Stimulated activated CD4-positive, alpha-beta T cell treated with anti-CD3 and anti-CD28 coated beads, Interleukin-2, amount 100 ng/mL, for 24 hours (primary cell): Measurements from ENCODE around the gene GNG5.
"Not testable (repeated sequence)": the region's sequence is repeated elsewhere in the genome, so short reads cannot be mapped to it uniquely, and the experiment has no call there.

ENCODE experiments used
- DNase-seq, 2 donors: peaks; one replicate each; pipeline ENCODE4 v3.0.0-alpha.2; 2020

Gene GNG5

DNA sequence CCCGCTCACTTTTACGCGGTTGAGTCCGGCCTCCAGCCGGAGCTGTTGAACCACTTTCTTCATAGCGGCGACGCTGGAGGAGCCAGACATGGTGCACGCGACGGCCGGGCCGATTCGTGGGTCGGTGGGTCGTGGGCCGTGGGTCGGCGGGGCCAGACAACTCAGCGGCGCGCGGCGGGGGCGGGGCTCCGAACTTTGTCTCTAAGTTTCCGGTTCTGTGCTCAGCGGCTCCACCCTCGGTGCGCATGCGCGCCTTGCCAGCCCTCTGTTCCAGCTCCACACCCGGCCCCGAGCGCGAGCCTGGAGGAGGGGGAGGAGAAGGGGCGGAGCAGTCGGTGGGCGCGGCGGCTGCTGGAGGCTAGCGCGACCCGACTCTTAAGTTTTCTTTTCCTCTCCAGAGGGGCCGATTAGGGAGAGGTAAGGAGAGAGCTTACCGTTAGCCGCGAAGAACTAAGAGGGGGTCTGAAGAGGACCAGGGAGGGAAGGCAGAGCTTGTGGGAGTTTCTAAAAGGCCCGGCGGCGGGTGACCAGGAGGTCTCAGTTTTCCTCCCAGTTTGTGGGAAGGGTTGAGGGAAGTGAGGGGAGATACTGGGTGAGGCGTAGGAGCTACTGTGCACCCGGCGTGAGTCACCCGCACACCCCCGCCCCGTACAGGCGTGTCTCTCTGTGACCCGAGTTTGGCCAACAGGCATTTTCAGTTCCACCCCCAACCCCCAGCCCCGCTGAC is at the start of gene GNG5, which contains the start of gene SPATA1:
TSS of gene GNG5 (minus strand) at position 580 of the 727 bp plus-strand sequence. CDS start at position 90, 490 bp downstream.
TSS of gene SPATA1 (plus strand) at position 385 of the 727 bp plus-strand sequence. CDS start 9,974 bp downstream, outside the sequence.
- DNase-seq: peak; percentile 98 to 99

DNA sequence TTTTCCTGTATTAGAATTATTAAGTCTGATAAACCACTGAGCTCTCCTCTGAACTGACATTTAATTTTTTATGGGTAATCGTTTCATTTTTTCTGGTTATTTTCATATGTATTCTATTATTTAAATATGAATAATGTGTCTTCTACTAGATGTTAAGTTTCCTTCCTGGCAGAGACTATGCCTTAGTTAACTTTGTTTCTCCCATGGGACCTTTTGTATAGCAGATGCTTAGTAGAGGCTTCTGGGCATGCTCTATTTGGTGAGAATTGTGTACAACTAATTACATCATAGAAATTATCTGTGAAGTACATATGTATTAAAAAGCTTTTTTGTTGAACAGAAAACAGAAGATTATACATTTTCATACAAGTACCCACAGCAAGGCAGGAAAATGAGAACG is 44.4 kb upstream of the GNG5 start:
- DNase-seq: no peak

DNA sequence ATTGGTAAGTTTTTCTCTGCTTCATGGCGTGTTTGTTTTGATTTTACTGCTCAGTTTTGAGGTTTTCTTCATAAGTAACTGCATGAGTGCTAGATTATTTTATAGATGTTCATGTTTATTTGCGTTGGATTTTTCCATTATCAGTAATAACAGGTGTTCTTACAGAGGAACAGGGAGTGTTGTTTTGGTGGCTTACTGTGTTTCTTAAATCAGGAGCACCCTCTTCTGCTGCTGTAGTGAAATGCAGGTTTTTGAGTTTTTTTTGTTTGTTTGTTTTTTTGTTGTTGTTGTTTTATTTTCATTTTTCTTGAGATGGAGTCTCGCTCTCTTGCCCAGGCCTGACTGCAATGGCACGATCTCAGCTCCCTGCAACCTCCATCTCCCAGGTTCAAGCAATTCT is 35.3 kb upstream of the GNG5 start:
- DNase-seq: no peak

DNA sequence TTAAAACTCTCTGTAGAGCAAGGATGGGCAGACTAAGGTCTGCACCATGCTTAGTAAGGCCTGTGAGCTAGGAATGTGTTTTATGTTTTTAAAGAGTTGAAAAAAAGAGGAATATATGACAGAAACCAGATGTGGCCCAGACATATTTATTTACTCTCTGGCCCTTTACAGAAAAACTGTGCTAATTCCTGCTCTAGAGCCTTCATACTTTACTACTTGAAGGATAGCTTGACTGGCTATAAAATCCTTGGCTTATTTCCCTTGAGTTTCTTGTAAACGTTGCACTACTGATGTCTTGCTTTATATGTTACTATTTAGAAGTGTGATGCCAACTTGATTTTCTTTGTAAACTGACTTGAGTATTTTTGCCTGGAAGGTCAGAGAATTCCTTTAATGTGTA is 34.4 kb upstream of the GNG5 start:
- DNase-seq: no peak

DNA sequence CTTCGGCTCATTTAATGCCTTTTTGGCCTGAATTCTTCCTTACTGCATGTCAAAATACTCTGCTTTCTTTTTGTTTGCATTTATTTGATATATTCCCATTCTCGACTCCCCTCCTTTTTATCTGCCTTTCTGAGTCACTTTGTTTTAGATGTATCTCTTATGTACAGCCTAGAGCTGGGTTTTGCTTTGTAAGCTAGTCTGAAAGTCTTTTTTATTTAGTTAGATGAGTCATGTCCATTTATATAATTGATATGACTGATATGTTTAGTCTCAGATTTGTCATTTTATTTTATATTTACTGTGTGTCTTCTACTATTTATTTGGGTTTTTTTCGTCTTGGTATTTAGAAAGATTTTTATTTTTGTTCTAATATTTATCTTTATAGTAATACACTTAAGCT is 33.6 kb upstream of the GNG5 start:
- DNase-seq: no peak

DNA sequence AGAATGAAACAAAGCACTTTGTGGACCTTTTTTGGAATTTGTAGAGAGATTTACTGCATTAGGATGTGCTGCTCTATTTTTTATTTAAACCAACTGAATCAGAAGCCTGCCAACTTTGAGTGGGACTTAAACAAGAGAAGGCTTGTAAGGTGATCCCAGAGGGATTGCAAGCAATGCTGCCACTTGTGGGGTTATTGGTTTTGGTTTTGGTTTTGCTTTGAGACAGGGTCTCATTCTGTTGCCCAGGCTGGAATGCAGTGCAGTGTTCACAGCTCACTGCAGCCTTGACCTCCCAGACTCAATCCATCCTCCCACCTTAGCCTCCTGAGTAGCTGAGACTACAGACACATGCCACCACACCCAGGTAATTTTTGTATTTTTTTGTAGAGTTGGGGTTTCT is 32.2 kb upstream of the GNG5 start:
- DNase-seq: no peak

- no peak for DNase-seq
Measured at GRCh38 chr1:84525779-84526178, 19.4 kb upstream of the GNG5 start.

GRCh38 chr1:84524590-84524989 is 18.2 kb upstream of the GNG5 start:
- DNase-seq: no peak

GRCh38 chr1:84510668-84511067 is 4.3 kb upstream of the GNG5 start:
- no peak for DNase-seq

GRCh38 chr1:84510165-84510564 is 3.8 kb upstream of the GNG5 start:
- DNase-seq: no peak

DNA sequence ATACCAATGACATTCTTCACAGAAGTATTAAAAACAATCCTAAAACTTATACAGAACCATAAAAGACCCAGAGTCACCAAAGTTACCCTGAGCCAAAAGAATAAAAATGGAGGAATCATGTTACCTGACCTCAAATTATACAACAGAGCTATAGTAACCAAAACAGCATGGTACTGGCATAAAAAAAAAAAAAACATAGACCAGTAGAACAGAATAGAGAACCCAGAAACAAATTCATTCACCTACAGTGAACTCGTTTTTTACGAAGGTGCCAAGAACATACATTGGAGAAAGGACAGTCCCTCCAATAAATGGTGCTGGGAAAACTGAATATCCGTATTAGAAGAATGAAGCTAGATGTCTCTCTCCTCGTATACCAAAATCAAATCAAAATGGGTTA is 2.6 kb upstream of the GNG5 start:
- DNase-seq: no peak

DNA sequence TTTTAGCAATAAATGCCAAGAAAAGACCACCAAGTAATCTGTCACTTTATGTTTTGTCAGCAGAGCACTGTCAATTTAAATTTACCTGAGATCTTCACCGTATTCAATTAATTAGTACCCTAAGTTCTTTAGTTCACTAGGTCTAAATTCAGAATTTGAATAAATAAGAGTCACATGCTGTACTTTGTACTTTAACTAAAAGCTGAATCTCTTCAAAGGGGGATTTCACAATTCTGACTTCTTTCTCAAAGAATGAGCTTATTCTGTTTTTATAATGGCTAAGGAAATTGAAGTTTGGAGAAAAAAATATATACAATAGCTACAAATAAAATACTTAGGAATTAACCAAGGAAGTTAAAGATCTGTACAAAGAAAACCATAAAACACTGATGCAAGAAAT is 2.1 kb upstream of the GNG5 start:
- DNase-seq: no peak

DNA sequence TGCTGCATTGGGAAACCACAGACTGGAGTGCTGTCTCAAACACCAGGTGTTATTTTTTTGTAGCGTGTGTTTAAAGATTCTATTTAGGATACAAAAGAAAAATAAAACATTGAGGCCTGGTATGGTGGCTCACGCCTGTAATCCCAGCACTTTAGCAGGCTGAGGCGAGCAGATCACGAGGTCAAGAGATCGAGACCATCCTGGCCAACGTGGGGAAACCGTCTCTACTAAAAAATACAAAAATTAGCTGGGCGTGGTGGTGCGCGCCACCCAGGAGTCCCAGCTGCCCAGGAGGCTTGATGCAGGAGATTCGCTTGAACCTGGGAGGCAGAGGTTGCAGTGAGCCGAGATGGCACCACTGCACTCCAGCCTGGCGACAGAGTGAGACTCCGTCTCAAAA is 1.5 kb upstream of the GNG5 start:
- not testable (repeated sequence) for DNase-seq

DNA sequence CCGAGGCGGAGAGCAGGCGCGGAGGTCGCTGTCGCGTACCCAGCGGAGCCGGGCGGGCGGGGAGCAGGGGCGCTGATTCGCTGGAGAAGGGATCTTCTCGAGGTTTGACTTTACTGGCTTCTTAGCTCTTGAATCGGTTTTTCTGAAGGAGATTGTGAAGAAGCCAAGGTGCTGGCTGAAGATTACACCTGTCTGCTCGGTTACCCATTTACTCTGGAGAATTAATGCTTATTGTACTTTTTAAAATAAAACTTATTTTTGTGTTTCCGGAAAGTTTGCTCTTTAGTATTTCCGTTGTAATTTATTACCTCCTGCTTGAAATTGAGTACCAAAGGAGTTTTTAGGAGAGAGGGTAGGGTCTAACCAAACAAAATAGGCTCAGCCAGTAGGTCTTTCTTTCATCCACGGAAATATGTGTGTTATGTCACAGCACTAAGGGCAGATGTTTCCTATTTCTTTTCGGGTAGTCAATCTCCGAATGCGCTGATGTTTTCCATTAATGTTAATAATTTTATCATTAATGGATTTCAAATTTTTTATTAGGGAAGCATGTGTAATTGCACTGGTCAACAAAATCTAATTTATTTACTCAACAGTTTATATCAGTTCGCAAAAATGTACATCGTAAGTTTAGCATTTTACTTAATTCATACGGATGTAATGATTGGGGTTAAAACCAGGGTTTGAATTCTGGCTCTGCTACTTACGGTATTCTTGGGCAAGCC is 510 bp upstream of the GNG5 start:
- DNase-seq: no peak

- no peak for DNase-seq
Measured at GRCh38 chr1:84505493-84506001, 834 bp downstream of the GNG5 start.

DNA sequence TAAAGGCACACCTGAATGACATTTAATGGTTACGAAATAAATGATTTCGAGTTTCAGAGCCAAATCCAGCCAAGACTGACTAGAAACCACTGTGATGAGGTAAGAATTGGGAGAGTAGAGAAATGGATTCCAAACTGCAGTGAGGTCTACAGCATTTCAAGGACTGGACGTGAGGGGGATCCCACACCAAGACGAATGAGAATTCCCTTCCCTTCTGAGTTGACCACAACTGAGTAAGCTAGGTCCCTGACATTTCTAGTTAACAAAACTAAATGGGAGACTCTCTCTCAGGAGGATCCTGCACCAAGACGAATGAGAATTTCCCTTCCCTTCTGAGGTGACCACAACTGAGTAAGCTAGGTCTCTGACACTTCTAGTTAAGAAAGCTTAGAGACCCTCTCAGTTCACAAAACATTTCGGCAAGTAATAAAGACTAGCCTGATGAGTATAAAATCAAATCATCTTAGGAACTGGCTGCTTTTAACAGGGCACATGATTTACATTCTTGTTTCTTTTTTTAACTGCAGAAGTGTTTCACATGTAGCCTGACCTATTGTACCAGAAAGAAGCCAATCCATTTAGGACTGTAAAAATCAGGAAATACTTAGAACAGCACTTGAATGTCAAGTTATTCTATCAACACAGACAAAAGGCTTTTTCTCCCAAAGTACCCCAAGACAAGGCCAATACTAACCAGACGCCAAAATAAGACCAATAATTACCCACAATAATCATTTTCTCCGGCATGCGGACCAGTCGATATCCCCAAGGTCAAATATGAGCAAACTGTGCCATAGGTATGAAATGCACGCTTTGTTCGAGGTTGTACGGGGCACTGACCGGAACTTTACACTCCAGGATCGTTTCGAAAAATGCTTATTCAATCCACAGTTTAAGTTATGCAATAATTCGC is 1.5 kb downstream of the GNG5 start:
- no peak for DNase-seq

DNA sequence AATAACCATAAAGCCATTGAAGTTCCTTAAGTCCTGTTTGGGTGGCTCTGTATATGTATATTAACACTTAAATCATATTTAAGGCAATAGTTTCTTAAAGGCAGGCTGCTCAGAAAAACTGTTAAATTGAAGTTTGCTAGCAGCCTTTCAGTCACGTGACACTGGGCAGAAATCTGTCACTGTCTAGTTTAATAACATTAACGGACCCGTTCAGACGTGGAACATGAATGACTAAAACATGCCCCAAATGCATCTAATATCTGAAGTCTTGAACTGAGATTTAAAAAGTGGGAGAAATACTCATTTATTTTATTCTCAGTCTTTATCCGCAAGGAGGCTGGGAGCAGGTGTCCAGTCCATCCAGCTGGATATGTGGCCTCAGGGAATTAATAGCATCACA is 3.5 kb downstream of the GNG5 start:
- DNase-seq: no peak

DNA sequence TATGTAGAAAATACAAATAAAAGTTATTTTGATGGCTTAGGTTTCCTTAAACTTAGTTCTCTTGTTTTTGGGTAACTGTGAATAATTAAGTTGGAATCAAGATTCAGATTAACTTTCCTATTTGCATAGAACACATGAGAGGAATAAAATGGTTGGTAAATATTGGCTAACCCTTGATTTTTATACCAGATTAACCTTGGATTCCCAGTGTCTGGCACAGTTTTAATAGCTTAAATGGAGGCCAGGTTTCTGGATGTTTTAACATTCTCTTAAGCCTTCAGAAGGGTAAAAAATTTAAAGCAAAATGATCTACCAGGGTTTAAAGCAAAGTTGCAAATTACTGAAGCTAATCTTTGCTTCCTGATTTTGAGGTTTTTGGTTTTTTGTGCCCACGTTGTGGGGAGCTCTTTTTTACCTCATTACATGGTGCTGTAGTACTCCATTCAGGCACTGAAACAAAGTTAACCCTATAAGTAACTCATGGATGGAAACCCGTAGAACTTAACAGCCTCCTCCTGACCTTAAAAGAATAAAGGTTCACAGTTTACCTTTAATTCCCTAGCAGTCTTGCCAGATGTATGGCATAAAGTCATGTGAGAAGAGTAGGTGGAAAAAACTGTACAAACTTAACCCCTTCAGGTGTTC is 8.6 kb downstream of the GNG5 start:
- no peak for DNase-seq

DNA sequence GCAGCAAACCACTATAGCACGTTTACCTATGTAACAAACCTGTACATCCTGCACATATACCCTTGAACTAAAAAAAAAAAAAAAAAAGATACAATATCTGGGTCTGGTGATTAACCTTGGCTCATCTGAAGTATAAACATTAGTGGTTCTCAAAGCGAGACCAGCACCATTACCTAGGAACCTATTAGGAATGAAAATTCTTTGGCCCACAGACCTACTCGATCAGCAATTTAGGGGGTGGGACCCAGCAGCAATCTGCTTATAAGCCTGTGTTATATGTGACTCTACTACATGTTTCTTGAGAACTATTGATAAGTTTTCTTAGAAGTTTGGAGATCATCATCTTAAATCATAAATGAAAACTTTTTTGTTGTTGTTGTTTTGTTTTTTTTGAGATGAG is 9.9 kb downstream of the GNG5 start:
- no peak for DNase-seq

DNA sequence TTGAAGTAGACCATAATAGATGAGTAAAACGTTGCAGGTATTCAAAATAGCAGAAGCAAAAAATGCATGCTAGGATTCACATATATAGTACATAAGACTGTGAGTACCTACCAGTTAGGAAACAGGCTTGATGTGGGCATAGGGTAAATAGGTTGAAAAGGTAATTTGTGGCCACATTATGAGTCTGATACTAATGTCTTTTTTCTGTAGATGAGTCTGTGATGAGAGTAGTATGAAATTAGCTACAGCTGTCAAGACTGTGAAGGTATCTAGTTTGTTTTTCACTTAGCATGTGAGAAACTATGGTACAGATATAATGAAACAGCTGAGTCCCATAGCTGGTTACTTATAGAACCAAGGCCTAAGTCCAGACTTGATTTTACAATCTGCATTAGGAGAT is 12.6 kb downstream of the GNG5 start:
- no peak for DNase-seq

DNA sequence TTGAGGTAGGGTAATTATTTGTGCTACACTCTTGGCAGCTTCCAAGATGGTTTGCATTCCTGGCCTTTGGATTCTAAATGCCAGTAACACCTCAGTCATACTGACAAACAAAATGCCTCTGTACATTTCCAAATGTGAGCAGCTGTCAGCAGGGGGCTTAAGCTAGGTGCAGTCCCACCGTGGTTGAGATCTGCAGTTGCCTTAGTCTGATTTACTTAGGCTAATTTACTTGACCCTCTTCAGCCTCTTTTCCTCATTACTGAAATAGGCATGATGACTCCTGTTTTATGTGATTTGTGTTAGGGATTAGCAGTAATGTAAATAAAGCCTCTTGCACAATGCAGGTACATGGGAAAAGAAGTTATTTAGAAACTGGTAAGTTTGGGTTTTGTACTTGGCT is 13.7 kb downstream of the GNG5 start:
- no peak for DNase-seq

- DNase-seq: no peak
Measured at GRCh38 chr1:84489766-84490165, 16.6 kb downstream of the GNG5 start.

DNA sequence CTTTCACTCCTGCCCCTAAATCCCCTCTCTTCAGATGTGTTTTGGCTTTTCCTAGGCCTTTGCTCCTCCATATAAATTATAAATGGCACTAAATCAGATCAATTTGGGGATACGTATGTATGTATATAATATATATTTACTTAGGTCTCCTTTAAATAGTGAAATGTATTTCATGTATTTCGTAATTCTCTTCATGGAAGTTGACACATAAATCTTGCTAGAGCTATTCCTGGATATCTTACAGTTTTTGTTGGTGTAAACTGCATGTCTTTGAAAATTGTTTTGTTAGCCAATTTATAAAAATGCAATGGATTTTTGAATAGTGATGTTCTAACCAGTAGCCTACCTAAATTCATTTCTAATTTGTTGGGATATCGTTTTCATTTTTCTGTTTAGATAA is 18.3 kb downstream of the GNG5 start:
- no peak for DNase-seq
